Immature natural killer cell (primary cell): Measurements from ENCODE around the gene TMEM37. TPM values are rescaled to one million over a fixed set of nuclear protein-coding genes. Genes with fewer than 3 reads are reported as not detected.

ENCODE experiments used
- DNase-seq, 3 donors: peaks; one replicate each; pipeline ENCODE4 v3.0.0; 2022; ENCODE audit warnings: mixed read lengths in 1 of 3
- H3K27ac Mint-ChIP-seq, 6 donors: one replicate each; pipeline ENCODE4 v1.8.0; 2020; ENCODE audit warnings: mixed read lengths in 6 of 6, mild to moderate bottlenecking in 5 of 6, inconsistent platforms in 4 of 6, moderate library complexity in 3 of 6
- H3K27me3 Mint-ChIP-seq, 3 donors: one replicate each; pipeline ENCODE4 v1.8.0; 2020 to 2021; ENCODE audit warnings: low read depth in 3 of 3, mild to moderate bottlenecking in 3 of 3, mixed read lengths in 3 of 3, moderate library complexity in 3 of 3, inconsistent platforms in 1 of 3
- H3K36me3 Mint-ChIP-seq, 3 donors: one replicate each; pipeline ENCODE4 v1.8.0; 2020; ENCODE audit warnings: mixed read lengths in 3 of 3, inconsistent platforms in 2 of 3, mild to moderate bottlenecking in 2 of 3
- H3K4me1 Mint-ChIP-seq, 2 donors: one replicate each; pipeline ENCODE4 v1.8.0; 2020; ENCODE audit warnings: inconsistent platforms in 2 of 2, mild to moderate bottlenecking in 2 of 2, mixed read lengths in 2 of 2, moderate library complexity in 1 of 2
- H3K4me3 Mint-ChIP-seq, 5 donors: one replicate each; pipeline ENCODE4 v1.8.0; 2020; ENCODE audit warnings: mild to moderate bottlenecking in 5 of 5, mixed read lengths in 5 of 5, inconsistent platforms in 3 of 5, moderate library complexity in 3 of 5
- H3K9me3 Mint-ChIP-seq, 6 donors: one replicate each; pipeline ENCODE4 v1.8.0; 2020; ENCODE audit warnings: mild to moderate bottlenecking in 6 of 6, mixed read lengths in 6 of 6, inconsistent platforms in 4 of 6, moderate library complexity in 3 of 6
- polyA plus RNA-seq, 3 donors: library from polyadenylated mRNA; unstranded; fragments of 300-500 nt; fragmentation: Illumina TruSeq; gene quantifications; one replicate each; pipeline ENCODE4 v1.2.3, GENCODE V29; 2021

The TMEM37 gene
- polyA plus RNA-seq, 3 donors from 2014 or later = not detected

- Mint-ChIP-seq H3K4me1 (no peaks in the 10 kb centered on the region), H3K9me3 (peaks cover 0 to 1% (median 0%) of the 10 kb centered on the region in 6 donors), H3K4me3 (no peak overlapping the region), H3K36me3 (no peaks in the 10 kb centered on the region), H3K27ac (no peak overlapping the region), H3K27me3 (peaks cover 0 to 9% (median 3%) of the 10 kb centered on the region in 3 donors)
- DNase-seq = peak in 1 of 3 donors; percentile 3
Measured at GRCh38 chr2:119407430-119408220, 24.0 kb upstream of the TMEM37 start.

- no peaks in the 10 kb centered on the region for H3K36me3 Mint-ChIP-seq
- H3K27ac Mint-ChIP-seq = no peak overlapping the region
- peaks cover 0 to 9% (median 3%) of the 10 kb centered on the region in 3 donors for H3K27me3 Mint-ChIP-seq
- peaks cover 0 to 1% (median 0%) of the 10 kb centered on the region in 6 donors for H3K9me3 Mint-ChIP-seq
- H3K4me3 Mint-ChIP-seq = no peak overlapping the region
- no peaks in the 10 kb centered on the region for H3K4me1 Mint-ChIP-seq
- DNase-seq = no peak
Measured at GRCh38 chr2:119408221-119408619, 23.4 kb upstream of the TMEM37 start.

GRCh38 chr2:119409506-119409905 lies 22.1 kb upstream of the TMEM37 start:
- Mint-ChIP-seq H3K4me3 (no peak overlapping the region), H3K9me3 (peaks cover 0 to 1% (median 0%) of the 10 kb centered on the region in 6 donors), H3K27ac (no peak overlapping the region), H3K27me3 (peaks cover 0 to 9% (median 3%) of the 10 kb centered on the region in 3 donors), H3K36me3 (no peaks in the 10 kb centered on the region), H3K4me1 (no peaks in the 10 kb centered on the region)
- no peak for DNase-seq

DNA sequence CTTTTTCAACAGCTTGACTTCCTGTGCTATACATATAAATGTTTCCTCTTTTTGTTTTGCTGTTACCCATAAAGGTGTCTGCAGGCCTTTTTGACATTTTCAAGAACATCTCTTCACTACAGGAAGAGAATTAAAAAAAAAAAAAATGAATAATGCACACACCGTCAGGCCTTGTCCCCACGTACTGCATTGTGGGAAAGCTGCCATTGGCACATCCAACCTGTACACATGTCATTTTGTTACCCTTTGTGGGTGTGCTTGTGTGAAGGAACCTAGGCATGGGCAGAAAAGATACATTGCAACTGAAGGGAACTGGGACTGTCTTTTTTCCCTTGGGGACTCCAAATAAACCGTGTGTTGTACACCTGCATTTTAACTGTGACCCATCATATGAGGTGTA lies 16.8 kb upstream of the TMEM37 start:
- Mint-ChIP-seq H3K27me3 (peaks cover 0 to 6% (median 2%) of the 10 kb centered on the region in 3 donors), H3K4me3 (no peak overlapping the region), H3K36me3 (no peaks in the 10 kb centered on the region), H3K4me1 (no peaks in the 10 kb centered on the region), H3K27ac (no peak overlapping the region), H3K9me3 (peaks cover 0 to 3% (median 0%) of the 10 kb centered on the region in 6 donors)
- DNase-seq = no peak

DNA sequence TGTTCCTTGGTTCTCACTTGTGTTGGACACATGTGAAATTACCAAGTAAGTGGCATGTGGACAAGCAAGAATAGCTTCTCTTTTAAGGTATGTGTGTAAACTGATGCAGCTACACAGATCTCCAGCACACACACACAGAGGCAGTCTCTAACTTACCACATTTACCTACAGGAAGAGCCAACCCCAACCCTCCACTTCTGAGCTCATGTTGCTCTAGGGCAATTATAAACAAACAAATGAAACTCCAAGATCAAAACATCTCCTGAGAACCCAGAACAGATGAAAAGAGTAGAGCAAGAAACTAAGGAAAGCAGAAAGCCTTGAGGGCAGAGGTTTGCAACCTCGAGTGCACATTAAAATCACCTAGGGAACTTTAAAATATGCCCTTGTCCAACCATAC lies 16.0 kb upstream of the TMEM37 start:
- Mint-ChIP-seq H3K27me3 (peaks cover 3 to 6% (median 3%) of the 10 kb centered on the region in 3 donors), H3K36me3 (no peaks in the 10 kb centered on the region), H3K4me1 (no peaks in the 10 kb centered on the region), H3K4me3 (no peak overlapping the region), H3K27ac (no peak overlapping the region), H3K9me3 (peaks cover 0 to 3% (median 0%) of the 10 kb centered on the region in 6 donors)
- no peak for DNase-seq

DNA sequence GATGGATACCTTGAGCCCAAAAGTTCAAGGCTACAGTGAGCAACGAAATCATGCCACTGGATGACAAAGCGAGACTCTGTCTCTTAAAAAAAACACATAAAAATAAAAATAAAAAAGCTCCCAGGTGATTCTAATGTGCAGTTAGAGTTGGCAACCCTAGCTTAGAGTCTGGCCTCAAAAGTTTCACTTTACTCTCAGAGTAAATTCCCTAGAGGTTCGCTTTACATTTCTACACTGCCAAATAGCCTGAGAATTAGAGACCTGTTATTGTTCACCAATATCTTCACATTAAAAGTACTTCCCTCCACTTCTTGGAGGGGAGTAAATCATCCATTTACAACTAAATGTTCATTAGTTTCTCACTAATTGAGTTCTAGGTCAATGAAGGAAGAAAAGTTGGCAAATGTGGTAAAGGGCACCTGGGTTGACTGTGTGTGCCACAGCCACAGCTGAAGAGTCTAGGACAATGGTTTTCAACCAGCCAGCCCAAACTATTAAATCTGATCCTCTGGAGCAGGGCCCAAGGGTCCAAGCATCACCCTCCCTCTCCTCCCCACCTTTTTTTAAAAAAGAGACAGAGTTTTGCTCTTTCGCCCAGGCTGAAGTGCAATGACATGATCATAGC lies 15.2 kb upstream of the TMEM37 start:
- Mint-ChIP-seq H3K27ac (no peak overlapping the region), H3K4me3 (no peak overlapping the region), H3K9me3 (peaks cover 0 to 3% (median 0%) of the 10 kb centered on the region in 6 donors), H3K36me3 (no peaks in the 10 kb centered on the region), H3K4me1 (no peaks in the 10 kb centered on the region), H3K27me3 (peaks cover 3 to 8% (median 5%) of the 10 kb centered on the region in 3 donors)
- DNase-seq = no peak

GRCh38 chr2:119417908-119418307 lies 13.7 kb upstream of the TMEM37 start:
- Mint-ChIP-seq H3K36me3 (no peaks in the 10 kb centered on the region), H3K27ac (no peak overlapping the region), H3K4me3 (no peak overlapping the region), H3K27me3 (peaks cover 3 to 11% (median 5%) of the 10 kb centered on the region in 3 donors), H3K4me1 (no peaks in the 10 kb centered on the region), H3K9me3 (peaks cover 0 to 3% (median 0%) of the 10 kb centered on the region in 6 donors)
- no peak for DNase-seq

DNA sequence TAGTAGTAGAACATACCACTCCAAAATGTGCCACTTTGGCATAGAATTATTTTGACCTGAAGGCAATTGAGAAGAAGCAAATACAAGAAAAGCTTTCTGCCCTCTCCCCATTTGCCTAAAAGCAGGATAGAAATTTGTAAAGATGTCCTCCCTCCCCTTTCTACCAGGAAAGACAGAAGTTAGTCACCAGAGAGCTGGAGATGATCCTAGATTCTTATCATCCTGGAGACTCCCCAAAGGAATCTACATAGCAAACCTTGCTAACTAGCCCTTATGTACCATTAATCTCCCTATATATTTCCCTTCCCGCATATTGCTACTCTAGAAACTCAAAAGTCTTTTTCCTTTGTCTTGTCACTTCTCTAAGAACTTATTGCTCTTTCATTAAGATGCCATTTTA lies 12.6 kb upstream of the TMEM37 start:
- H3K9me3 Mint-ChIP-seq = peaks cover 0 to 3% (median 0%) of the 10 kb centered on the region in 6 donors
- peaks cover 5 to 11% (median 5%) of the 10 kb centered on the region in 3 donors for H3K27me3 Mint-ChIP-seq
- no peaks in the 10 kb centered on the region for H3K36me3 Mint-ChIP-seq
- DNase-seq = no peak
- H3K4me3 Mint-ChIP-seq = no peak overlapping the region
- H3K4me1 Mint-ChIP-seq = no peaks in the 10 kb centered on the region
- H3K27ac Mint-ChIP-seq = no peak overlapping the region

GRCh38 chr2:119419803-119420508 lies 11.7 kb upstream of the TMEM37 start:
- no peak overlapping the region for H3K27ac Mint-ChIP-seq
- no peak overlapping the region for H3K4me3 Mint-ChIP-seq
- no peaks in the 10 kb centered on the region for H3K4me1 Mint-ChIP-seq
- H3K36me3 Mint-ChIP-seq = no peaks in the 10 kb centered on the region
- H3K9me3 Mint-ChIP-seq = peaks cover 0 to 3% (median 0%) of the 10 kb centered on the region in 6 donors
- H3K27me3 Mint-ChIP-seq = peaks cover 5 to 13% (median 8%) of the 10 kb centered on the region in 3 donors
- DNase-seq = no peak

GRCh38 chr2:119421304-119421703 lies 10.3 kb upstream of the TMEM37 start:
- DNase-seq = no peak
- peaks cover 0 to 3% (median 0%) of the 10 kb centered on the region in 6 donors for H3K9me3 Mint-ChIP-seq
- no peaks in the 10 kb centered on the region for H3K4me1 Mint-ChIP-seq
- H3K27ac Mint-ChIP-seq = no peak overlapping the region
- H3K27me3 Mint-ChIP-seq = peaks cover 8 to 13% (median 8%) of the 10 kb centered on the region in 3 donors
- no peaks in the 10 kb centered on the region for H3K36me3 Mint-ChIP-seq
- no peak overlapping the region for H3K4me3 Mint-ChIP-seq

DNA sequence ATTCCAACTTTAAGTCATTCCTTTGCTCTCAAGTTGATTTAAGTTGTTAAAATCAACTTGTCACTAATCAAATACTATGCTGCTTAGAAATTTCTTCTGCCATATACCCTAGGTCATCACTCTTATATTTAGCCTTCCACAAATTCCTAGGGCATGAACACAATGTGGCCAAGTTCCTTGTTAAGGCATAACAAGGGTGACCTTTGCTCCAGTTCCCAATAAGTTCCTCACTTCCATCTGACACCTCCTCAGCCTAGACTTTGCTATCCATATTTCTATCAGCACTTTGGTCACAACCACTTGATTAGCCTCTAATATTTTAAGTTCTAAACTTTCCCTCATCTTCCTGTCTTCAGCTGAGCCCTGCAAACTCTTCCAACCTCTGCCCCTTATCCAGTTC lies 9.9 kb upstream of the TMEM37 start:
- Mint-ChIP-seq H3K4me1 (no peaks in the 10 kb centered on the region), H3K27me3 (peaks cover 8 to 13% (median 10%) of the 10 kb centered on the region in 3 donors), H3K27ac (no peak overlapping the region)

DNA sequence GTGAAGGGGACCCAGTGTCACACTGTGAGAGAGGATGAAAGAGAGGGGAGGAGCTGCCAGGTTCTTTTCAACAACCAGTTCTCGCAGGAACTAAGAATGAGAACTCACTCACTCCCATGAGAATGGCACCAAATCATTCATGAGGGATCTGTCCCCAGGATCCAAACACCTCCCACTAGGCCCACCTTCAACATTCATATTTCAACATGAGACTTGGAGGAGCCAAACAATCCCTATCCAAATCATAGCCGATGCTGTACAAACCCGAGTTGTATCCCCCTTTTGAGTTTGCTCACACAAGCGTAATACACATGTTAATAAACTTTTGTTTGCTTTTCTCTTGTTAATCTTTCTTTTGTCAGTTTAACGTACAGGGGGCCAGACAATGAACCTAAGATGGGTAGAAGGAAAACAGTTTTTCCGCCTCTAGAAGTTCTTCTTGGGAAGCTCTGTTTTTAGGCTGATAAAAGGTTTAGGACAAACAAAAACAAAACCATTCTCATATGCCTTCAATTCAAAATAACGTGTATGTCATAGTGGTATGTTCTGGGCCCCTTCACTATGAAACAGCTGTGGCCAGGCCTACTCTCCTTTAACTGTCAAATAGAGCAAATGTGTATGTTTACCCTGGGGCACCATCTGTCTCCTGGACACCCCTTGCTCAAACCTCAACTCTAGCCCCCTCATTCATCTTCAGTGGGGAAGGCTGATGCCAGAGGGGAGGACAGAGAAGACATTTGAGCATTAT lies 9.1 kb upstream of the TMEM37 start:
- Mint-ChIP-seq H3K36me3 (no peaks in the 10 kb centered on the region), H3K27me3 (peaks cover 10 to 13% (median 11%) of the 10 kb centered on the region in 3 donors), H3K9me3 (no peaks in the 10 kb centered on the region), H3K27ac (no peak overlapping the region), H3K4me1 (no peaks in the 10 kb centered on the region), H3K4me3 (no peak overlapping the region)
- DNase-seq = no peak

More for the DNA sequence above, 9.9 kb upstream of the TMEM37 start:
- Mint-ChIP-seq H3K9me3 (peaks cover 0 to 3% (median 0%) of the 10 kb centered on the region in 6 donors), H3K36me3 (no peaks in the 10 kb centered on the region), H3K4me3 (no peak overlapping the region)
- no peak for DNase-seq

DNA sequence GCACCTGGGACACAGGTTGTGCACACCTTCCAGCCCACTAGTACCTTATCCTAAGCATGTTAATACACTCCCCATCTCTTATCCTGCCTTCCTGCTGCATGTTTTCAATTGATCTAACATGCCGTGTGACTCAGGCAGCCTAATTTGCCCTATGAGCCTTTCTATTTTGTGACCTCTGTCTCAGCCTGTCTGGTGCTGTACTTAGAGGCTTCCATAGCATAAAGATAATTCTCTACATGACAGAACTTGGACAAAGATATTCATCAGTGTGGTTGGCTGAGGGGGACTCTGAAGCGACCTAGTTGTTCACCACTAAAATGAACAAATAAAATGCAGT lies 8.6 kb upstream of the TMEM37 start:
- Mint-ChIP-seq H3K4me3 (no peak overlapping the region), H3K9me3 (no peaks in the 10 kb centered on the region), H3K36me3 (no peaks in the 10 kb centered on the region), H3K27ac (no peak overlapping the region), H3K27me3 (peaks cover 10 to 13% (median 13%) of the 10 kb centered on the region in 3 donors), H3K4me1 (no peaks in the 10 kb centered on the region)
- DNase-seq = no peak
